ENCODE measurements around the gene URM1.

URM1 gene

DNA sequence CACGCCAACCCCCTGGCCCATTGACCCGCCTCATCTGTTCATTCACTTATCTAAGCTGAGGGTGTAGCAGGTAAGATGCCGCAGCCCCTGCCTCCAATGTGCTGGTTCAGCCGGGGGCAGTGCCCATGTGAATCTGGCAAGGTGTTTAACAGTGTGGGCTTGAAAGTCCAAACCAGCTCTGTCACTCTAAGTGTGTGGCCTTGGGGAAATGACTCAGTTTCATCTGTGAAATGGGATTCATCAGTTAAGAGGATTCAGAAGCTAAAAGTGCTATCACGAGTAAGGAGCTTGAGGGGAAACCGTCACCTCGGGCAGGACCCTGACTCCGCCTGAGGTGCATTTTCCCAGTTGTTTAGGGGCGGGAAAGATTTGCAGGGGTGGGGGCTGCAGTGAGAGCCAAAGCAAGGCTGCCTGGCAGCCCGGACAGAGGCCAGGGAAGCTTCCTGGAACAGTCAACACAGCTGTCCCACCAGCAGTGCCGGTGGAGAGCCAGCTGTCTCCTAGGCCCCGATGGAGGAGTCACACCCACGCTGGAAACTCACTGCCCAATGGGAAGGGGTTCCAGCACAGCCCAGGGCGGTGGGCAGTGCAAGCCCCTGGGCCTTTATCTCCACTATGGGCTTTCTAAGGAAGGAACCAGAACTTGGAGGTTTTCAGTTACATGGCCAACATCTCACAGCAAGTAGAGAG is 9.7 kb upstream of the URM1 start:
- no peaks in the 10 kb centered on the region for H4K20me1 ChIP-seq (ENCODE audit: insufficient read depth, low read length, poor library complexity, severe bottlenecking)
- H2AFZ ChIP-seq (ENCODE audit: low read length): no peak overlapping the region
- TF ChIP-seq EZH2phosphoT487 (IDR thresholded peaks at IDR 0.05; ENCODE audit: borderline replicate concordance): no peak
- TF ChIP-seq, protein P1, sequence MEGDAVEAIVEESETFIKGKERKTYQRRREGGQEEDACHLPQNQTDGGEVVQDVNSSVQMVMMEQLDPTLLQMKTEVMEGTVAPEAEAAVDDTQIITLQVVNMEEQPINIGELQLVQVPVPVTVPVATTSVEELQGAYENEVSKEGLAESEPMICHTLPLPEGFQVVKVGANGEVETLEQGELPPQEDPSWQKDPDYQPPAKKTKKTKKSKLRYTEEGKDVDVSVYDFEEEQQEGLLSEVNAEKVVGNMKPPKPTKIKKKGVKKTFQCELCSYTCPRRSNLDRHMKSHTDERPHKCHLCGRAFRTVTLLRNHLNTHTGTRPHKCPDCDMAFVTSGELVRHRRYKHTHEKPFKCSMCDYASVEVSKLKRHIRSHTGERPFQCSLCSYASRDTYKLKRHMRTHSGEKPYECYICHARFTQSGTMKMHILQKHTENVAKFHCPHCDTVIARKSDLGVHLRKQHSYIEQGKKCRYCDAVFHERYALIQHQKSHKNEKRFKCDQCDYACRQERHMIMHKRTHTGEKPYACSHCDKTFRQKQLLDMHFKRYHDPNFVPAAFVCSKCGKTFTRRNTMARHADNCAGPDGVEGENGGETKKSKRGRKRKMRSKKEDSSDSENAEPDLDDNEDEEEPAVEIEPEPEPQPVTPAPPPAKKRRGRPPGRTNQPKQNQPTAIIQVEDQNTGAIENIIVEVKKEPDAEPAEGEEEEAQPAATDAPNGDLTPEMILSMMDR (conservative IDR thresholded peaks at IDR 0.05; ENCODE audit: low read length): no peak
- no peak overlapping the region for H3K9ac ChIP-seq (ENCODE audit: low read depth, low read length, poor library complexity, severe bottlenecking)
- H3K9me2 ChIP-seq (replicated peaks; ENCODE audit: low read depth, low read length): no peaks in the 10 kb centered on the region
- no peaks in the 10 kb centered on the region for H3K79me2 ChIP-seq (ENCODE audit: insufficient read depth, low read length)
- no peak overlapping the region for H3K4me3 ChIP-seq (ENCODE audit: low read length, poor library complexity, severe bottlenecking)
- no peaks in the 10 kb centered on the region for H3K27me3 ChIP-seq (ENCODE audit: insufficient read depth, low read length, poor library complexity, severe bottlenecking)
- H3K4me1 ChIP-seq (ENCODE audit: insufficient read depth, low read length, poor library complexity, severe bottlenecking): no peaks in the 10 kb centered on the region
- H3K36me3 ChIP-seq (ENCODE audit: insufficient read depth, low read length): no peaks in the 10 kb centered on the region
- H3K4me2 ChIP-seq (ENCODE audit: low read depth, low read length, poor library complexity, severe bottlenecking): no peak overlapping the region
- H3F3A ChIP-seq (ENCODE audit: low read depth): no peaks in the 10 kb centered on the region
- no peaks in the 10 kb centered on the region for H3K9me3 ChIP-seq (ENCODE audit: insufficient read depth, low read depth, low read length)

DNA sequence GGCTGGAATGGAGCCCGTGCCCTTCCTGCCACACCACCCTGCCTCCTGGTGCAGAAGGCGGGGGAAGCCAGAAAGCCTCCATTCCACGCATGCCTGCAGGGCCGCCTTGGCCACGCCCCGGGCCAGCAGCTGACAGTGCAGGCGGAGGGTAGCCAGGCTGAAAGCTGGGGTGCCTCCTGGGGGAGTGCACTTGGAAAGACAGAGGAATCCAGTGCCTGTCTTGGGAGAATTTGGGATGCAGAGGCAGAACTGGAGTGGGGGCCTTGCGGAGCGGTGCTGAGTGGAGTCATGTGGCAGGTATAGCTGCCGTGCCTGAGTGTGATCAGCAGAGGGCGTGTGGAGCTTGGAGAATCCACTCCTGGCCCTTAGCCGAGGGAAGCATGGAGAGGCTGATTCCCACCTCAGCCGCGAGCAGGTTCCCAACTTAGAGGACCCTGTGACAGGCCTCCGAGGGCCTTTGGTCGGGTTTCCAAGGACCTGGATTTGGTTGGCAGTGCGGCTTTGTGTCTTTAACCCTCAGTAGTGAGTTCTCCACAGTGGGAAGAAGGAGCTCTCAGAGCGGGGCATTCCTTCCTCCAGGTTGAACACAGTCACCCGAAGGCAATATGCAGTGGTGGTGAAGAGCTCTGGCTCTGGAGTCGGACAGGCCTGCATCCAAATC is 9.1 kb upstream of the URM1 start:
- no peak overlapping the region for H2AFZ ChIP-seq (ENCODE audit: low read length)

DNA sequence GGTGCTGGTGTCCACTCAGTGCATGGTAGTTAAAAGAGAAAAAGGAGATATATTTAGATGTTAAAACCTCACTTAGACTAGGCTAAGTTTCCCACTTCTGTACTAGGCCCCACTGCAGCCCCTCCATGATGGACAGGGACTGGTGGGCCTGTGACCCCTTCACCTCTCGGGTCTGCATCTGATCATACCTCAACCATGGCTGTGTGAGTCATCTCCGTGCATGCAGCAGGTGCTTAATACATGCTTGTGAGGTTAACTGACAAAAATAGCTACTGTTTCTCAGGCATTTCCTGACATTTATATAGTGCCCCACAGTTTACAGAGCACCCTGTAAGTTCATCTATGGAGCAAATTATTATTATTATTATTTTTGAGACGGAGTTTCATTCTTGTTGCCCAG is 8.4 kb upstream of the URM1 start:
- Histone ChIP-seq H3K27me3 (ENCODE audit: insufficient read depth, low read length, poor library complexity, severe bottlenecking) (no peaks in the 10 kb centered on the region), H2AFZ (ENCODE audit: low read length) (no peak overlapping the region), H3K4me2 (ENCODE audit: low read depth, low read length, poor library complexity, severe bottlenecking) (no peak overlapping the region), H3K9me2 (replicated peaks; ENCODE audit: low read depth, low read length) (no peaks in the 10 kb centered on the region), H3K79me2 (ENCODE audit: insufficient read depth, low read length) (no peaks in the 10 kb centered on the region), H3K4me3 (ENCODE audit: low read length, poor library complexity, severe bottlenecking) (no peak overlapping the region), H3K4me1 (ENCODE audit: insufficient read depth, low read length, poor library complexity, severe bottlenecking) (no peaks in the 10 kb centered on the region), H3K9ac (ENCODE audit: low read depth, low read length, poor library complexity, severe bottlenecking) (no peak overlapping the region), H3K36me3 (ENCODE audit: insufficient read depth, low read length) (no peaks in the 10 kb centered on the region), H3K9me3 (ENCODE audit: insufficient read depth, low read depth, low read length) (no peaks in the 10 kb centered on the region), H3F3A (ENCODE audit: low read depth) (no peaks in the 10 kb centered on the region), H4K20me1 (ENCODE audit: insufficient read depth, low read length, poor library complexity, severe bottlenecking) (no peaks in the 10 kb centered on the region)
- TF ChIP-seq, protein P1 (conservative IDR thresholded peaks at IDR 0.05; ENCODE audit: low read length): no peak
- TF ChIP-seq EZH2phosphoT487 (IDR thresholded peaks at IDR 0.05; ENCODE audit: borderline replicate concordance): no peak

More for the DNA sequence above, 9.1 kb upstream of the URM1 start:
- Histone ChIP-seq H3K4me2 (ENCODE audit: low read depth, low read length, poor library complexity, severe bottlenecking) (no peak overlapping the region), H3K4me3 (ENCODE audit: low read length, poor library complexity, severe bottlenecking) (no peak overlapping the region), H3K9me3 (ENCODE audit: insufficient read depth, low read depth, low read length) (no peaks in the 10 kb centered on the region), H3K9ac (ENCODE audit: low read depth, low read length, poor library complexity, severe bottlenecking) (no peak overlapping the region), H3K27me3 (ENCODE audit: insufficient read depth, low read length, poor library complexity, severe bottlenecking) (no peaks in the 10 kb centered on the region), H4K20me1 (ENCODE audit: insufficient read depth, low read length, poor library complexity, severe bottlenecking) (no peaks in the 10 kb centered on the region), H3K79me2 (ENCODE audit: insufficient read depth, low read length) (no peaks in the 10 kb centered on the region), H3K36me3 (ENCODE audit: insufficient read depth, low read length) (no peaks in the 10 kb centered on the region), H3F3A (ENCODE audit: low read depth) (no peaks in the 10 kb centered on the region), H3K9me2 (replicated peaks; ENCODE audit: low read depth, low read length) (no peaks in the 10 kb centered on the region), H3K4me1 (ENCODE audit: insufficient read depth, low read length, poor library complexity, severe bottlenecking) (no peaks in the 10 kb centered on the region)
- TF ChIP-seq, protein P1 (conservative IDR thresholded peaks at IDR 0.05; ENCODE audit: low read length): peak; percentile 81
- TF ChIP-seq EZH2phosphoT487 (IDR thresholded peaks at IDR 0.05; ENCODE audit: borderline replicate concordance): no peak

Measured in Loucy (cell line).